Central memory CD8-positive, alpha-beta T cell (primary cell): ENCODE measurements around the gene CLDN6.

Source experiments
- ATAC-seq: fragments of 150-1000 bp; cut with Tn5 transposase; replicated peaks from 2 replicates; pipeline ENCODE4 v1.10.0; 2022; ENCODE audit warnings: mild to moderate bottlenecking, moderate FRiP score, moderate number of reproducible peaks; ENCODE audit not compliant: poor library complexity, severe bottlenecking; ENCODE audit errors: extremely low read depth
- DNase-seq, 2 donors: peaks; one replicate each; pipeline ENCODE4 v3.0.0; 2021; ENCODE audit warnings: low spot score in 2 of 2
- H3K27ac Mint-ChIP-seq: one replicate; pipeline ENCODE4 v1.8.0; 2022; ENCODE audit warnings: low read depth, mild to moderate bottlenecking, moderate library complexity, mixed read lengths
- H3K27me3 Mint-ChIP-seq: one replicate; pipeline ENCODE4 v1.8.0; 2022; ENCODE audit warnings: mixed read lengths
- H3K36me3 Mint-ChIP-seq: one replicate; pipeline ENCODE4 v1.8.0; 2022; ENCODE audit warnings: mild to moderate bottlenecking, moderate library complexity, mixed read lengths; ENCODE audit not compliant: insufficient read depth
- H3K4me1 Mint-ChIP-seq: one replicate; pipeline ENCODE4 v1.8.0; 2022; ENCODE audit warnings: mixed read lengths
- H3K4me3 Mint-ChIP-seq: one replicate; pipeline ENCODE4 v1.8.0; 2022; ENCODE audit warnings: mild to moderate bottlenecking, moderate library complexity, mixed read lengths
- H3K9me3 Mint-ChIP-seq: one replicate; pipeline ENCODE4 v1.8.0; 2022; ENCODE audit warnings: mixed read lengths

Gene CLDN6, protein sequence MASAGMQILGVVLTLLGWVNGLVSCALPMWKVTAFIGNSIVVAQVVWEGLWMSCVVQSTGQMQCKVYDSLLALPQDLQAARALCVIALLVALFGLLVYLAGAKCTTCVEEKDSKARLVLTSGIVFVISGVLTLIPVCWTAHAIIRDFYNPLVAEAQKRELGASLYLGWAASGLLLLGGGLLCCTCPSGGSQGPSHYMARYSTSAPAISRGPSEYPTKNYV

DNA sequence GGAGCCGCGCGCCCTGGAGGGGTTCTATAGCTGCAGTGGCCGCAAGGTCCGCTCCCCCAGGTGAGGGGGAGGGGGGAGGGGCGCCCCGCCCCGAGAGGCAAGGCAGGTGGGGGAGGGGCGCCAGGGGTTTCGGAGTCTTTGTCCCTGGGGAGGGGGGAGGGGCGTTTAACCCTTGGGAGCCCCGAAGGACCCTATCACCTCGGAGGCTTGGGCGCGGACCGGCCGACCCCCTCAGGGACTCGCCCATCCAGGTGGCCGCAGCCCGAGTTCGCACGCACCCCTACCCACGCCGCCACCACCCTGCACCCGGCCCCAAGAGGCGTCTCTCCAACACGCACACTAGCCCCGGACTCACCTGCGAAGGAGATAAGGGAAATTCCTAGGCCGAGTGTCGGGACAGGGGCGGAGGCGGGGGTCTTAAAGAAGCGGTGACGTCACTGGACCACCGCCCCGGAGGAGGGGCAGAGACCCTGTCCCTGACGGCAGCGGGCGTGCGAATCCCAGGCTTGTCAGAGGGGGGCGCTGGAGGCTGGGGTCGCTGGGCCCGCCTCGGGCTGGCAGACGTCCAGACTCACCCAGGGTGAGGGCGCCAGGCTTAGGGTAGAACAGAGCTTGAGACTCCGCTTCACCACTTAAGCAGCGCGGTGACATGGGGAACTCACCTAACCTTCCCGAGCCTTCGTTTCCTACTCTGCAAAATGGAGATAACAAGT lies at the start of gene CLDN6:
CLDN6 (minus strand) TSS at position 390 of the 713 bp plus-strand sequence. CDS start 2,162 bp downstream, outside the sequence.
- Mint-ChIP-seq H3K4me3 (no peak within 1 kb of the TSS), H3K4me1 (peaks cover 30% of the 10 kb centered on the region), H3K27ac (no peak within 1 kb of the TSS), H3K27me3 (peaks cover 8% of the 10 kb centered on the region), H3K36me3 (peaks cover 5% of the 10 kb centered on the region), H3K9me3 (no peaks in the 10 kb centered on the region)
- no peak for DNase-seq
- ATAC-seq = no peak

- H3K27ac Mint-ChIP-seq = peak overlapping the region; percentile 98
- H3K27me3 Mint-ChIP-seq = no peaks in the 10 kb centered on the region
- no peaks in the 10 kb centered on the region for H3K9me3 Mint-ChIP-seq
- H3K36me3 Mint-ChIP-seq = peaks cover 49% of the 10 kb centered on the region
- ATAC-seq = no peak
- peak overlapping the region; percentile 98 for H3K4me3 Mint-ChIP-seq
- peaks cover 62% of the 10 kb centered on the region for H3K4me1 Mint-ChIP-seq
- no peak for DNase-seq
Observed at GRCh38 chr16:3066440-3066748, 48.4 kb upstream of the CLDN6 start.

DNA sequence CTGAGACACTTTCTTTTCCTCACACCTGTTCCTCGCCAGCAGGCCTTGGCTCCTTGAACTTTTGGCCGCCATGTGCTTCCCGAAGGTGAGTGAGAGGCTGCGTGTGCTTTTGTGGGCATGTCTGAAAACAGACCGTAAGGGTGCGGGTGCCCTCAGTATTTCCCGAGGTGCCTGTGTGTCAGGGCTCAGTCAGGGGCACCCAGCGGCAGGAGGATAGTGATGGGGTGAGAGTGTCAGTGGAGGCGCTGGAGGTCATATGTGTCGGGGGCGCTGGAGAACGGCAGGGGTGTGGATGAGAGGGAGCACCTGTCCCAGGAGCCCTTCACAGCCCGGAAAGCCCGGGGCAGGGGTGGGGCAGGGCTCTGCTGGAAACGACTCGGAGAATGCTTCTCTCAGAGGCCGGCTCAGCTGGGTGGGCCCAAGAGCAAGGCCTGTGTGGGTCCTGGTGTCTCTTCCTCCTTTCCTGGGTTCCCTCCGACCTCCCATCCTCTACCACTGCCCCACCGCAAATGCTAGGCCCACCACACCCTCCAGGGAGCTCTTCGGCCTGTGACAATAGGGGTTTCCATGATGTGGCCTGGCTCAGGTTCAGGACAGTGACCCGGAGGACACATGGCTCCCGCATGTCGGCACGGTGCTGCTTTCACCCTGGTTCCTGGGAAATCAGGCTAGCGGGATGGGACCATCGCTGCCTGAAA lies 47.9 kb upstream of the CLDN6 start:
- Mint-ChIP-seq H3K4me3 (peak overlapping the region; percentile 98), H3K4me1 (peaks cover 57% of the 10 kb centered on the region), H3K9me3 (no peaks in the 10 kb centered on the region), H3K27ac (peak overlapping the region; percentile 98), H3K36me3 (peaks cover 45% of the 10 kb centered on the region), H3K27me3 (no peaks in the 10 kb centered on the region)
- DNase-seq (no peak), ATAC-seq (peak; percentile 42)

- Mint-ChIP-seq H3K9me3 (no peaks in the 10 kb centered on the region), H3K4me3 (peak within 1 kb of the TSS; percentile 98), H3K36me3 (peaks cover 43% of the 10 kb centered on the region), H3K27ac (peak within 1 kb of the TSS; percentile 98), H3K27me3 (no peaks in the 10 kb centered on the region), H3K4me1 (peaks cover 54% of the 10 kb centered on the region)
- DNase-seq (no peak), ATAC-seq (peak; percentile 55)
Observed at GRCh38 chr16:3065069-3065741, 47.2 kb upstream of the CLDN6 start, which contains the start of gene IL32. Gene IL32 (plus strand): TSS chr16:3065640. CDS start chr16:3065812, 172 bp downstream.

DNA sequence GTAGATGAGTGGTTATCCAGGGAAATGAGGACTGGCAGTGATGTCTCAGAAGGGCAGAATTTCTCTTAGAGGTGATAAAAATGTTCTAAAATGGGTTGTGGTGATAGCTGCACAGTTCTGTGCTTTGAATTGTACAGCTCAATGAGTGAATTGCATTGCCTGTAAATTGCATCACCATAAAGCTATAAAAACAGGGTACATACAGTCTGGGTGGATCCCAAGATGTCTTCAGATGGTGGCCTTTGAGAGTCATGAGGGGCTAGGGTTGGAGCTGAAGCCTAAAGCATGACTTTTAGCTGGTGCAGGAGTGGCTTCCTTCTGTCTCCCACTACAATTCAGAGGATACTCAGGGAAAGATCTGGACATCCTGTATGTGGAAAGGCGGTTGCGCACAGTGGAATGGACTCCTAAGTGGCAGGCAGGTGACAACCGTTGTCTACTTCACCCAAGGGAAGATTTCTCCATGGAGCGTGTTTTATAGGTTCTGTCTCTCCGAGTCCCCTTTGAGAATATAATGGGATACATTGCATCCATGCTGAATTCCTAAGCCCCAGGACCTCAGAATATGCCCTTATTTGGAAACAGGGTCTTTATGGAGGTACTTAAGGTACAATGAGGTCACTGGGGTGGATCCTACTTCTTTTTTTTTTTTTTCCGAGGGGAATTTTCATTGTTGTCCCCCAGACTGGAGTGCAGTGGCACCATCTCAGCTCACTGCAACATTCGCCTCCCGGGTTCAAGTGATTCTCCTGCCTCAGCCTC lies 45.8 kb upstream of the CLDN6 start:
- Mint-ChIP-seq H3K36me3 (peaks cover 36% of the 10 kb centered on the region), H3K9me3 (no peaks in the 10 kb centered on the region), H3K27ac (peak overlapping the region; percentile 98), H3K4me3 (peak overlapping the region; percentile 98), H3K27me3 (no peaks in the 10 kb centered on the region), H3K4me1 (peaks cover 51% of the 10 kb centered on the region)
- ATAC-seq (no peak), DNase-seq (no peak)

GRCh38 chr16:3062553-3062952 lies 44.6 kb upstream of the CLDN6 start:
- H3K9me3 Mint-ChIP-seq = no peaks in the 10 kb centered on the region
- no peaks in the 10 kb centered on the region for H3K27me3 Mint-ChIP-seq
- DNase-seq (no peak), ATAC-seq (no peak)
- no peak overlapping the region for H3K4me3 Mint-ChIP-seq
- H3K27ac Mint-ChIP-seq = peak overlapping the region; percentile 98
- H3K36me3 Mint-ChIP-seq = peaks cover 23% of the 10 kb centered on the region
- peaks cover 41% of the 10 kb centered on the region for H3K4me1 Mint-ChIP-seq

DNA sequence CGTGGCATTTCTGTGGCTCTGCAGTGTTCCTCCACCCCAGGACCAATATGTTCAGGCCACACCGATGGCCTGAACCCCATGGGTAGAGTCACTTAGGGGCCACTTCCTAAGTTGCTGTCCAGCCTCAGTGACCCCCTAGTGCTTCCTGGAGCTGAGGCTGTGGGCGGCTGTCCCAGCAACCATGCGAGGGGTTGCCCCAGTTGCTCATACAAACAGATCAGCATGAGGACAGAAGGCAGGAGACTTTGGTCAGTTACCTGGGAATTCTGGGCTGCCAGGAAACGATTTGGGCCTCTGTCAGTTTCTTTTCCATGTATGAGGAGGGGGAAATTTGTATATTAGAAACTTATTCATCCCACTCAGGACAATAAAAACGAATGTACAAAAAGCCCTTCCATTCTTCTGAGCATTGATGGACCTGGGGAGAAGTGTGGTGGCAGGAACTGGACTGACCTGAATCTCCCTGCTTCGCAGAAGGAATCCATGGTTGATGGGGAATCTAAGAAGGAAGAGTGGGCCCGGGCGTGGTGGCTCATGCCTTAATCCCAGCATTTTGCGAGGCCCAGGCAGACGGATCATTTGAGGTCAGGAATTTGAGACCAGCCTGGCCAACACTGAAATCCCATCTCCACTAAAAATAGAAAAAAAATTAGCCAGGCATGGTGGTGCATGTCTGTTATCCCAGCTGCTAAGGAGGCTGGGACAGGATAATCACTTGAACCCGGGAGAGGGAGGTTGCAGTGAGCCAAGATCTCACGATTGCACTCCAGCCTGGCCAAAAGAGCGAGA lies 42.5 kb upstream of the CLDN6 start:
- ATAC-seq (no peak), DNase-seq (no peak)
- H3K36me3 Mint-ChIP-seq = peaks cover 9% of the 10 kb centered on the region
- H3K27me3 Mint-ChIP-seq = no peaks in the 10 kb centered on the region
- peak overlapping the region; percentile 82 for H3K27ac Mint-ChIP-seq
- H3K9me3 Mint-ChIP-seq = no peaks in the 10 kb centered on the region
- peak overlapping the region; percentile 88 for H3K4me3 Mint-ChIP-seq
- H3K4me1 Mint-ChIP-seq = peaks cover 41% of the 10 kb centered on the region

- DNase-seq (no peak), ATAC-seq (no peak)
- peak overlapping the region; percentile 88 for H3K4me3 Mint-ChIP-seq
- H3K36me3 Mint-ChIP-seq = peaks cover 10% of the 10 kb centered on the region
- no peaks in the 10 kb centered on the region for H3K27me3 Mint-ChIP-seq
- H3K9me3 Mint-ChIP-seq = no peaks in the 10 kb centered on the region
- H3K27ac Mint-ChIP-seq = peak overlapping the region; percentile 82
- H3K4me1 Mint-ChIP-seq = peaks cover 43% of the 10 kb centered on the region
Observed at GRCh38 chr16:3059723-3060242, 41.8 kb upstream of the CLDN6 start.

DNA sequence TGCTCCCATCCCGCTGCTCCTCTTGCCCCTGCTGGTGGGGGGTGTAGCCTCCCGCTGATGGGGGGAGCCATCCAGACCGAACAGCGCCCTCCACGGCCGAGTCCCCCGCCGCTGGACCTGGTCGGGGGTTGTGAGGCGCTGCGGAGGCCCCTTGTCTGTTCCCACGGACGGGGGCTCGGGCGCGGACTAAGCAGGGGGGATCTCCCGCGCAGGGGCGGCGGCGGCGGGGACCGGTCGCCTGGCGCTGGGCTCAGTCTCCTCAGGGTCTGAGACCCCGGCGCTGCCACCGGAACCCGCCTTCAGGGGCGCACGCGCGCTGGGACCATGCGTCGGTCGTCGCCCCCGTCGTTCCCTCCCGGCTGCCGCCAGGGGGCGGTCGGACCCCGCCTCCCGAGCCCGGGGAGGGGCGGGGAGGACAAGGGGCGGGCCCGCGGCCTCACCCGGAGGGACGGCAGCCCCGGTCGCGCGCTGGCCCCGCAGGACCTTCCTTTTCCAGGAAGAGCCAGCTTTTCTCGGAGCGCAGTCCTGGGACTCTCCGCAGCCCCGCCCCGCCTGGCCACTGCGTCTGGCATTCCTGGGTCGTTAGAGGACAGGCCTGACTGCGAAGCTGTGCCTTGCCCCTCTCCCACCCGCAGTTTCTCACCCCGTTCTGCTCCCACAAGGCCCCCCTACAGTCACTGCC lies 41.2 kb upstream of the CLDN6 start:
- Mint-ChIP-seq H3K9me3 (no peaks in the 10 kb centered on the region), H3K27ac (peak overlapping the region; percentile 82), H3K27me3 (no peaks in the 10 kb centered on the region), H3K36me3 (peaks cover 8% of the 10 kb centered on the region), H3K4me3 (peak overlapping the region; percentile 88), H3K4me1 (peaks cover 42% of the 10 kb centered on the region)
- ATAC-seq (peak; percentile 84), DNase-seq (peak; percentile 81 to 84)

DNA sequence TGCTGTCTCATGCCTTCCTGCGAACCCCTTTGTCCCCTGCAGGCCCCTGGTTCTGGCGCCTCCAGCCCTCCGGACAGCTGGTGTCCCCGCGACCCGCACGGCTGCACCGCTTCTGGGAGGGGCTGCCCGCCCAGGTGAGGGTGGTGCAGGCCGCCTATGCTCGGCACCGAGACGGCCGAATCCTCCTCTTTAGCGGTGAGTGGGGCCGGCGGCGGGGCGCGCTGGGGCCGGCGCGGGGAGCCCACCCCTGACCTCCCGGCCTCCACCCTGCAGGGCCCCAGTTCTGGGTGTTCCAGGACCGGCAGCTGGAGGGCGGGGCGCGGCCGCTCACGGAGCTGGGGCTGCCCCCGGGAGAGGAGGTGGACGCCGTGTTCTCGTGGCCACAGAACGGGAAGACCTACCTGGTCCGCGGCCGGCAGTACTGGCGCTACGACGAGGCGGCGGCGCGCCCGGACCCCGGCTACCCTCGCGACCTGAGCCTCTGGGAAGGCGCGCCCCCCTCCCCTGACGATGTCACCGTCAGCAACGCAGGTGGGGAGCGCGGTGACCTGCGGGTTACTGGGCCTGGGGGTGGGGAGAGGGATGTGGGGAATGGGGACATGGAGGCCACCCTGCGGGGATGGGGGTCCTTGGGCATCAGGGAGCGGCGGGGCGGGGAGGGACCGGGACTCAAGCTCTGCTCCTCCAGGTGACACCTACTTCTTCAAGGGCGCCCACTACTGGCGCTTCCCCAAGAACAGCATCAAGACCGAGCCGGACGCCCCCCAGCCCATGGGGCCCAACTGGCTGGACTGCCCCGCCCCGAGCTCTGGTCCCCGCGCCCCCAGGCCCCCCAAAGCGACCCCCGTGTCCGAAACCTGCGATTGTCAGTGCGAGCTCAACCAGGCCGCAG lies 40.4 kb upstream of the CLDN6 start:
- no peaks in the 10 kb centered on the region for H3K9me3 Mint-ChIP-seq
- peak overlapping the region; percentile 88 for H3K4me3 Mint-ChIP-seq
- H3K27ac Mint-ChIP-seq = peak overlapping the region; percentile 83
- peaks cover 8% of the 10 kb centered on the region for H3K36me3 Mint-ChIP-seq
- peaks cover 44% of the 10 kb centered on the region for H3K4me1 Mint-ChIP-seq
- H3K27me3 Mint-ChIP-seq = no peaks in the 10 kb centered on the region
- ATAC-seq (peak; percentile 50), DNase-seq (no peak)
